NCI-H1694 (cell line): ENCODE results near the gene CENPP.

Experiments
- DNase-seq: peaks from one replicate; lab custom pipeline; 2025; lab: John Stamatoyannopoulos, UW

The CENPP gene

GRCh38 chr9:92480986-92481633 lies 155.4 kb downstream of the CENPP start:
- DNase-seq, result no peak

DNA sequence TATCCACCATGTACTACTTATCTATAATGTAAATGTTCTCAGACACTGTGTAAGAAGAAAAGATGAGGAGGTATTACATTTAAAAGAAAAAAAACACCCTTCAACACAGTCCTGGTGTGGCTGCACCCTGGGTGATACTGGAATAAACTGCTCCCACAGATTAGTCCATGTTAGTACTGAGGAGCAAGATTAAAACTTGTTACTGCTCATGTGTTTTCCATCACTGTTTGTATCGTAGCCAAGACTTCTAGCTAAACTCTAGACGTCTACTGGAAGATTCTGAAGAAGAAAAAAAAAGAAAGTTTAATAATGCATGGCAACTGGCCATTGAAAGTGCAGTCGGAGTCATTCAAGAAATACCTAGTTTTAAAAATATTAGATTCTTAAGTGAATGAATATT lies 156.6 kb downstream of the CENPP start, which contains the start of gene ASPN:
Gene ASPN, minus strand, starts transcription at position 178 of the 400 bp plus-strand sequence.
- no peak for DNase-seq

DNA sequence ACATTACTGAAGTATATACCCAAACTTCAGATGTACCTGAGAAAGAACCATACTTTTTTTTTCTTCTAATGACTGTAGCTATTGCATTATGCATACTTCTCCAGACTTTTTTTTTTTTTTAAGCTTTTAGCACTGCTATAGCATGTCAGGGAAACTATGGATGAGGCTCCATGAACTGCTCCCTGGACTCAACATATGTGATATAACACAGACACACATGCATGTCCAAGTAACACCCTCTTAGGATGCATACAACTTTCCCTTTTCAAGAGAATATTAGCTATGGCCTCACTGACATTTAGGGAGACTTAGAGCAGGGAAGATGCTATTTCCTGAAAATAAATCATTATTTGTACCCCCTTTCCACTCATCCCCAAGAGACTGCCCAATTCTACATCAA lies 157.1 kb downstream of the CENPP start:
- DNase-seq, result no peak

- no peak for DNase-seq
These were observed 158.1 kb downstream of the CENPP start for GRCh38 chr9:92483627-92484545.

DNA sequence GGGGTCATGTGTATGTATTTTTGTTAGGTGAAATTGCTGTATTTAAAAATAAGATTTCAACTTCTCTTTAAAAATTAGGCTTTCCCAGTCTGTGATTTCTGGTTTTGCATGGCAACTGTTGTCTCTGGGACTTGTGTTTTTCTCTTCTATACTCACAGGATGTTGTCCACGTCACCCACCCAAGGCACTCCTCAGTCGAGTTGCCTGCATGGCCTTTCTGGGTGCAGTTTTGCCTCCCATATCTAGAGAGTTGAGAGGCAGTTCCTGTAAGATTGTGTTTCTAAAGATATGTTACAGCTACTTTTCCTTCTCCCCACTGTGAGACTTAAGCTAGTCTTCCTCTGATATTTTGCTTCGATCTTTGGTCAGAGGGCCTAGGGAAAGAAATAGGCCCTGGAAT lies 158.8 kb downstream of the CENPP start:
- no peak for DNase-seq

DNA sequence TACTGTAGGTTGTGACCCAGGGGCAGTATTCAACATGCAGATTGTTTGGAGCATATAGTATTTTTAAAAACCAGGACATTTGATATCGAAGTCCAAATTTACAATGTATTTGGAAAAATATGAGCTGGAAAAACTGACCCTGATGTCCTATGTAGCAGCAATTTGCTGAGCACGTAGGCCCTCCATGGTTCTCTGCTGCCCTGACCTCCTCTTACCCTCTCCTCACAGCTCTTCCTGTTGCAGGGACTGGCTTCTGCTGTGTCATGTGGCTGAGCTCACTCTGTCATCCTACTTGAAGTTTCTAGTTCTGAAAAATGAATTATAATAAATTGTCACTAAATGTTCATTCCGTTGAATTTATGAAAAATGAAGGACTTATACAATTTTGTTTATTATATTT lies 160.6 kb downstream of the CENPP start:
- DNase-seq, result no peak

GRCh38 chr9:92488681-92489550 lies 163.2 kb downstream of the CENPP start:
- DNase-seq, result no peak

DNA sequence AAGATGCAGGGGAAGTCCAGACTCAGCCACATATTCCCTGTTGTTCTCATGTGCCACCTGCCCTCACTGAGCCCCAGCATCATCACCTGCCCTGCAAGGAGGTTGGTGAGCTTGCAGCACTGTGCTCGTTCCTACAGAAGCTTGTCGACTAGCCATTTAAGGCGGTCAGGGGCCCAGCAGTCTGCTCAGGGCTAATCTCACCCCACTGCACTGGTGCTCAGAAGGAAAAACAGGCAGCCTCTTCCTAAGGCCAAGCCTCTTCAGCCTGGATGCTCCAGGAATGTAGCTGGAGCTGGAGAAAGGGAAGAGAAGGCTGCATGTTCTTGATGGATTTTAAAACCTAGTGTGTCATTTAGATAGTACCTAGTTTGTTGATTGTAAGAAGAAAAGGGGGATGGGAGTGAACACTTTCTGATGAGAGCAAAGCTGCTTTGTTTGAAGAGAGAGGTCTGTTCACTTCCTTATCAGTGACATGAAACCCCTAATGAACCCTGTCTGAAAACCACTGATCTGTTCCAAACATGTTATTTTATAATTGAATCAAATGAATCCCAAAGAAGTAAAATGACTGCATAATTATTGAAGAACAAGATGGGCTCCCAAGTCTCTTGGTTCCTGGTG lies 167.1 kb downstream of the CENPP start:
- no peak for DNase-seq

DNA sequence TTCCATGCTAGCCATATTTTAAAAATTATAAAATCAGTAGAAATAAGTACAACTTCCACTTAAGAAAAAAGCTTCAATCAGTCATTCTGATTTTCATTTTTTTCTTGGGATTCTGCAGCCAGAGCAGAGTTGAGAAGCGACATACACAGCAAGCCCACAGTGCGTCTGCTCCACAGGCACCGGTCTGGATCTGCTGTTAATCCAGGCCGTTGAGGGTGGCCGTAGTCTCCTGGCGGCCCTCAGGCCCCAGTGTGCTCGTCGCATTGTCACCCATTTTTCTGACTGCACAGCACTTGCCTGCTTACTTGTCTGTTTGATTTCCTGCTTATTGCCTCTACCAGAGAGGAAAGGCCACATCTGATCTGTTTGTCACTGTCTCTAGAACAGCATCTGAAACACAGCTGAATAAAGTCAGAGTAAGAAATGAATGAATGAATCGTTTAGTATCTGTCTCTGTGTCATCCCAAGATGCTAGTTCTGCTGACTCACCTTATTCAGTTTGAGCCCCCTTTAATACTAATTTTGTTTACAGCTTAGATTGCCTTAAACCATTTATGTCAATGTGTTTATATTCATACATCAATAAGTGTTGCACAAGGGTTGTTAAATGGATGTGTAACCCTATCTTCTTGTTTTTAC lies 168.1 kb downstream of the CENPP start:
- DNase-seq, result no peak

- no peak for DNase-seq
These were observed 169.1 kb downstream of the CENPP start for GRCh38 chr9:92494856-92495255.

GRCh38 chr9:92496396-92497176 lies 170.8 kb downstream of the CENPP start:
- DNase-seq, result no peak

DNA sequence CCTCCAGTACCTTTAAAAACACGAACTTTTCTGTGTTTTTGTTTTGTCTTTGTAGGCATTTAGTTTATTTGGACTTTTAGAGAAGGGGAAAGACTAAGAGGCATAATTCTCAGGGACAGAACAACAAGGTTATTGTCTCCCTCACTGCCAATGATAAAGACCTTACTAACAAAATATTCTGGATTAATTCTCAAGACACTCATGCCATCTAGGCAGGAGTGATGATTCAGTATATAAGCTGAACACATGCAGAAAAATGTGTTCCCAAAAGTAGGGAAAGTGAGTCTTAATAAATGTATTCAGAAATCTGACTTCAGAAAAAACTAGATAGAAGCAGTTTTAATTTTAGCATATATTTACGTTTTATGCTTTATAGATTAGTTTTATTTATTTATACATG lies 173.9 kb downstream of the CENPP start:
- no peak for DNase-seq

DNA sequence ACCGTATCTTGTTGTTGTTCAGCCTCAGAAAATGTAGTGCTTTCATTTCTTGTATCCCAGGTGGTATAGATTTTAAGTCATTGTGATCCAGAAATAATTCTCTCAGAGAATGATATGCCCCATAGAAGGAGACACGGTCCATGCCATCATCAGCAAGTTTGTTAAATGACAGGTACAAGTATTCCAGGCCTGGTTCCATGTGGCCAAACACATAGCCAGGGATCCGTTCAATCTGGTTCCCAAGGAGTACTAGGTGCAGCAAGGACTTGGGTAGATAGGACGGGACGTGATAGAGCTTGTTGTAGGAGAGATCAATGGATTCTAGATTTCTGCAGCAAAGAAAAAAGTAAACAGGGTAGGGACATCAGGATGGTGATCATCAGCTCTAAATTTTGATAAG lies 175.0 kb downstream of the CENPP start:
- no peak for DNase-seq

DNA sequence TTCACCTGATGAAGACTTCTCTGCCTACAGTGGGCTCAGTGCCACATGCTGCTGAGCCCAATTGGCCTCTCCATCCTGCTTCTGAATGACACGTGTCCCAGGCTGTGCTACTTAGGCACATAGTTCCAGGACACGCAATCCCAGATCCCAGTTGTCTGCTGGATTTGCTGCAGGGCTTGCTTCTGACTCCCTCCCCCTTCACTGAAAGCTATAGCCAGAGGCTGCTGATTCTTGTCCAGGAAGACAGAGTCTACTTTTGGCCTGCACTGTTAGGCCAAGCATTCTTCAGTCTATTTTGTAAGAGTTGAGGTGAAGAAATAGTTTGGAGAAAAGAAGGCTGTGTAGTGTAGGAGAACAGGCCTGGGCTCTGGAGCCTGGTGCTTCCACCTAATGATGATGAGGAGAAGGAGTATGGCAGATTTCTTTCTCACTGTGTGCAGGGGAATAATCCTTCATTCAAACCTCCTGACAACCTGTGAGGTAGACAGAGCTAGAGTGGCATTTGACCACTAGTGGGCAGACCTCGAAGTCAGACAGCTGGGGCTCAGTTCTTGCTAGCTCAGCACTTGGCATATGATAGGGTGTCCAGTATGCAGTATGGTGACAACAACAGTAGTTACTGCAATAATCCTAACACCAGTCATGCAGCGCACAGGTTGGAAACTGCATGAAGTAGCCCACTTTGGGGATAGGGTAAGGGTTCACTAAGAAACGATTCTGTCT lies 176.1 kb downstream of the CENPP start:
- DNase-seq, result no peak

DNA sequence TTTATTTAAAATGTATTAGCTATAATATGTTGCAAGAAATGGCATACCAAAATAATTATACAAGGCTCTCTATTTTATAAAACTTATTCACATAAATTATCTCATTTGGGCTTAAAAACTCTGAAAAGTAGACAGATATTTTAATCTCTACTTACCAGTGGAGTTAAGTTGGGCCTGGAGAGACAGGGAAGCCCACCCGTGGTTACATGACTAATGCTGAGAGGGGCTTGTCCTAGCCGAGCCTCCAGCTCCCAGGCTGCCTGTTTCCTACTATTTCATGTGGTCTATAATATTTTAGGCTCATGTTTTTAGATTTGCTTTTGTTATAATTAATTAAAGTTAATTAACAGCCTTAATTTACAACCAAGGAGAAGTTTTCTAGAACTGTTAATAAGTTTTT lies 177.4 kb downstream of the CENPP start:
- DNase-seq, result no peak

- DNase-seq, result no peak
These were observed 179.1 kb downstream of the CENPP start for GRCh38 chr9:92504881-92505280.

GRCh38 chr9:92506184-92506857 lies 180.6 kb downstream of the CENPP start:
- DNase-seq, result no peak

- no peak for DNase-seq
These were observed 181.3 kb downstream of the CENPP start for GRCh38 chr9:92507005-92507404.

DNA sequence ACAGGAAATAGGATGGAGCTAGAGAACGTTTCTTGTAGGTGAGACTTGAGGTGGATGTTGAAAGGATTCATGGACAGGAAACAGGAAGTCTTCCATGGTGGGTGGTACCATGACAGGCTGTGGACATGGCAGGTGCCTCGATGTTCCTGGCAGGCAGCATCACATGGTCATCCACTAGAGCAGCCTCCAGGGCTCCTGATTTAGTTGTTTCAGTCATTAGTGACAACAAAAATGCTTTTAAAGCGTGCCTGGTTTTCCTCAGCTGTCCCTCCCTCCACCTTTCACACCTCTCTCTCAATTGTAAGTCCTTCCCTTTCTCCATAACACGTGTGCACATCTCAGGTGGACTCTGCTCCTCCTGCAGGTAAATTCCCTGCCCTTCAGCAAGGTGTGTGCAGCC lies 181.7 kb downstream of the CENPP start:
- DNase-seq, result no peak
